NCI-H1092 treated with DMSO at 0.1 percent for 48 hours (cell line): ENCODE results near the gene NUDT4.
A peak's percentile ranks its signal among the peaks of the same experiment; 100 is the strongest.
"Not testable (repeated sequence)": the region's sequence is repeated elsewhere in the genome, so short reads cannot be mapped to it uniquely, and the experiment has no call there.

ENCODE experiments used
- DNase-seq: peaks from one replicate; lab custom pipeline; 2025; lab: John Stamatoyannopoulos, UW

Gene NUDT4

DNA sequence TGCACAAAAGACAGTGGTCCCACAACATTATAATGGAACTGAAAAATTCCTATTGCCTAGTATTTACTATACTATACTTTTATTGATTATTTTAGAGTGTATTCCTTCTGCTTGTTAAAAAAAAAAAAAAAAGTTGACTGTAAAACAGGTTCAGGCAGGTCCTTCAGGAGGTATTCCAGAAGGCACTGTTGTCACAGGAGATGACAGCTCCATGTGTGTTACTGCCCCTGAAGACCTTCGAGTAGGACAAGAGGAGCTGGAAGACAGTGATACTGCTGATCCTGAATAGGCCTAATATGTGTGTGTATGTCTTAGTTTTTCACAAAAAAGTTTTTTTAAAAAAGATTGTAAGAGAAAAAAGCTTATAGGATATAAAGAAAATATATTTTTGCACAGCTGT, 51.7 kb downstream of the NUDT4 start:
- no peak for DNase-seq

GRCh38 chr12:93429852-93430251, 52.1 kb downstream of the NUDT4 start:
- no peak for DNase-seq

DNA sequence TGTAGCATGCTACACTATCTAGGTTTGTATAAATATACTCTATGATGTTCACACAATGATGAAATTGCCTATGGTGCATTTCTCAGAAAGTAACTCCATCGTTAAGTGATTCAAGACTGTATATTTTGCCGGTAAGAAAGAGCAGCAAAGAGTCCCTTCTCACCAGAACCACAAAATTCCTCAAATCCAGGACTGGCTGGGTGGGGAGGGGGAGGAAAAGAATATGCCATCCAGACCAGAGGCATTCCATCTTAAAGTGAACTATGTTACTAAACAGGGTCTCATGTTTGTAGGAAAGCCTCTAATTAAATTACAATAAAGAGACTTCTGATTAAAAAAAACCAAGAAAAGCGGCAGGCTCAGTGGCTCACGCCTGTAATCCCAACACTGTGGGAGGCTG, 52.6 kb downstream of the NUDT4 start:
- no peak for DNase-seq

DNA sequence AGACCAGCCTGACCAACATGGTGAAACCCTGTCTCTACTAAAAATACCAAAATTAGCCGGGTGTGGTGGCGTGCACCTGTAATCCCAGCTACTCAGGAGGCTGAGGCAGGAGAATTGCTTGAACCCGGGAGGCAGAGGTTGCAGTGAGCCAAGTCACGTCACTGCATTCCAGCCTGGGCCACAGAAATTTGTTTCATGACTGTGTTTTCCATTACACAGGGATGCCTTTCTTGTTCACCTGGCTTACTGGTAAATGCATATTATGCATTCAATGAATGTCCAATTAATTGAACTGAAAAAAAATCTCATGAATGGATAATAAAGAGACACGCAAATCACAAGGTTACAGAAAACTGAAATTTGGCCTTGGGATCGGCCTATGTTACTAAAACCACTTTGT, 54.3 kb downstream of the NUDT4 start:
- DNase-seq = not testable (repeated sequence)

GRCh38 chr12:93434256-93434865, 56.6 kb downstream of the NUDT4 start:
- no peak for DNase-seq

DNA sequence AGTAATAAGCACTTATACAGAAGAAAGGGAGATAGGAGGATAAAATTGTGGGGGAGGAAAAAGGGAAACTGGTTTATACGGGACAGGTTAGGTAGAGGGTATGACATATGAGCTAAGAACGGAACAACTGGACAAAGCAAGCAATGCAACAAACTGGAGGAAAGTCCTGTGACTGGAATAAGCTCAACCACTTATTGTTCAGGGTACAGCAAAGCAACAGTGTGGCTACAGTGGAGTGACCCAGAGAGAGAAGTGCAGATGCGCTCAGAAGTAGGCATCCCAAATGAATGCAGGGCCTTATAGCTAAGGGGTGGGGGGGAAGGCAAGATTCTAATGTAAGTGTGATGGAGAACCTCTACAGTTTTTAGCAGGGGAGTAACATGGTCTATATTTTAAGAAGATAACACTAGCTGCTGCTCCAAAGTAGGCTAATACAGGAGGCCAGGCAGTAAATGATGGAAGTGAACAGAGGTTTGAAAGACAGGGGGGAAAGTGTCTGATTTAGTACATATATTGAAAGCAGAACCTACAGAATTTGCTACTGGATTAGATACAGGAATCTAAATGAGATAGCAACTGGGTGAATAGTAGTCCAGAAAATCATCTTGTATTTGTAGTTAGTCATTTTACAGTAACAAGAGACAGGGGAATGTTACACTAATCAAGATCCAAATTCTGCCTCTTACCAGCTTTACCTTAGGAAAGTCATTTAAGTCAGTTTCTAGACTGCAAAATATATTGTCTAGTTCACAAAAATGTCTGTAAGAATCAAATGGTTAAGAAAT, 60.7 kb downstream of the NUDT4 start:
- DNase-seq = no peak

DNA sequence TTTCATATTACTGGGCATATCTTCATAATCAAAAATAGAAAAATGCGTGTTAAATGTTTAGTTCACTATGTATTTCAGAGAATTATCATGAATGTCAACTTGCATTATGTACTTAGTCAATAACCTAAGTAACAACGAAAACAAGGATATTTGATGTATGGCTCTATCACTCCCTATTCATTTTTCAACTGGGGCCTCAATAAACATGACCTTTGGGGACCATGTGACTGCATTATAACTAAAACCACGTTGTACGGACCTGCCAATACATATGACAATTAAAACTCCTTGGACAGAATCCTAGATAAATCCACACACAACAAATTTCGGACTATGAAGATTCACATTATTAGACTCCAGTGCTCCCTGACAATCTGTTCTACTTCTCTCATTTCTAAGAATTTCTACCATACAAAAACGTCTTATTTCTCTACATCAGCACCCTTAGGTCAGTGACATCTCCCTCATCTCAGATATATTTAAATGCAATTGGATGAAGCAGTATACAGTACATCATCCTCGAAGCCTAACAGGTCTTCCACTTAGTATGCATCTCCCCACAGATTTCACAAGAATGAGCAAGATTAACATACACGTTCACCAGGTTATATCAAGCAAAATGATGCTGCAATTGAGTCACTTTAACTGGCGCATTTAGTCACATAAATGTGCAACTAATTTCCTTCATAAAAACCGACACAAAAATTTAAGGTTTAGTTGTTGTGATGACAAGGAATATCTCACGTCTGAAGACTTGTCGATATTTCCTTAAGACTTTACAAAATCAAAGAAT, 62.5 kb downstream of the NUDT4 start:
- no peak for DNase-seq

- no peak for DNase-seq
These were observed 63.4 kb downstream of the NUDT4 start for GRCh38 chr12:93441081-93441616.

DNA sequence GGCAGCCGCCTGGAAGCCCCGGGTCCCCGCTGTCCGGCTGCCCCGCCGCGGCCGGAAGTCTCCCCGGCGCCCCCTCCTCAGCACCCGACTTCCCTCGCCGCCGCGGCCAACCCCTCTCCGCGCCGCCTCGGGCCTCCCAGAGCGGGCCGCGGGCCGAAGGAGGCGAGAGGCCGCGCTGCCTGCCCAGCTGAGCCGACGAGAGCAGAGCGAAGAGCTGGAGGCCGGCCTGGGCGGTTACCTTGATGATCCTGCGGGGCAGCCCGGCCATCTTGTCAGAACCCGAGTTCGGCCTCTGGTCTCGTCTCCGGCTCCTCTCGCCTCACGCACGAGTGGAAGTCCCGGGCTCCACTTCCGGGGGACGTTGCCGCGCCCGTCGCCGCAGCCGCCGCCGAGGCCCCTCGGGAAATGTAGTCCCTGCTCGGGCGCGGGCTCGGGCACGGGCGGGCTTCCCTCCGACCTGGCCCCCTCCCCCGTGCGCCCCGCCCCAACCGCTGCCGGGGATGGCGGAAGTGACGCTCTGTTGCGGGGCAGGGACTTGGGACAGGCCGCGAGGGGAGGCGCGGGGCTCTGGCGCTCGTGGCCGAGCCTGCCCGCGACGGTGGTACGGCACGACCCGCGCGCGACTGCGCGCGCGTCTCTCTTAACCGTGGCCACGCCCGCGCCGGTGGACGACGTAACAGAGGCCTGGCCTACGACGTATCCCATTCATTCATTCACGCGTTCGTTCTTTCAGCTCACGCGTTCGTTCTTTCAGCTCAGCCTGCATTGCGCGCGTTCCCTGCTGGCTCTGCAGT, 64.1 kb downstream of the NUDT4 start, which contains the start of gene UBE2N:
Gene UBE2N, minus strand, starts transcription at position 331 of the 794 bp plus-strand sequence. Its CDS starts 63 bp downstream, at position 268.
- peak; percentile 92 for DNase-seq

DNA sequence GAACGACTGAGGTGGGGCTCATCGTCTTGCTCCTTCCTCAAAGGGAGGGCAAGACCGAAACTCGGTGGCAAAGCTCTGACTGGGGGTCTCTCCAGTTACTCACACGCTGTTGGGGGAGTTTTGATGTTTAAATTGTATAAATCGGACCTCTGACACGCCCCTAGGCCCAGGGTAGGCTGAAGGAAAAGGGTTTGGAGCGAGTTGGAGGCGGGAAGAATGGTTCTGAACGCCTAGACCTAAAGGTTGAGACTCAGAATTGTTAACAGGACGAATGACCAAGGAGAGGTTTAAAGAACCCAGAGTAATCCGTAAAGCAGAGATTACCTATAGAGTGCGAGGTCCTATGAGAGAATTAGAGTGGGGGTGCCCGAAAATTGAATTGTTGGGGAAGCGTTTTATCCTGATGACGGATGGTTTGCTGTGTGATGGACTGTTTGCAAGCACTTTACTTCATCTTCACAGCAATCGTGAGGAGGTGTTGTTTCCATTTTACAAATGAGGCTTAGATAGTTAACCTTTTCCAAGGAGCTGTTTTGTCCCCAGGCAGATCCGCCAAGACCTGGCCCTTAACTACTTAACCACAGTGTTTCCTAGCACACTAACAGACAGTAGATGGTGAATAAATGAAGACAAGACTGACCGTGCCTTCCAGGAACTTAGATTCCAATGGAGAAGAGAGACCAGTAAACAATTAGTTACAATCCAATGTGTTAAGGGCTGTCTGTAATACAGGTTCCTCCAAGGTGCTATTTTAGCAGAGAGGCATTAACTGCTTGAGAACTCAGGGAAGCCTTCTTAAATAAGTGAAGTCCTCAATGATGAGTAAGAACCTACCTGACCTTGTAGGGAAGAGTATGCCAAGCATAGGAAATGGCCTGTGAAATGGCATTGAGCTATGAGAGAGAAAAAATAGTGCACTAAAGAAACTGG, 65.0 kb downstream of the NUDT4 start:
- DNase-seq = no peak

DNA sequence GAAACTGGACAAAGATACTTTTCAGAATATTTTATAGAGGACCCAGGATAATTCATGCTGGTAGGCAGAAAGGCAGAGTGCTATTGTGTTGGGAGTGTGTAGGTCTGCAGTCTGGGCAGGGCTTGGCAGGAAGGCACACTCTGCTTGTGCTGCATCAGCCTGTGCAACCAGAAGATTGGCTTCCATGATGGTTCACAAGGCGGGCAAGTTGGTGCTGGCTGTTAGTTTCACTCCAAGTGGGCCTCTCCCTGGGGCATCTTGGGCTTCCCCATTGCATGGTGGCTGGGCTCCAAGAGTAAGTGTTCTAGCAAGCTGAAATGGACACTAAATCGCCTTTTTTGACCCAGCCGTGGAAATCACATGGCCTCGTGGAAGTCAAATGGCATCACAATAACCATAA, 65.9 kb downstream of the NUDT4 start:
- no peak for DNase-seq

GRCh38 chr12:93447555-93448290, 70.0 kb downstream of the NUDT4 start:
- DNase-seq = no peak

GRCh38 chr12:93448796-93449195, 71.1 kb downstream of the NUDT4 start:
- DNase-seq = no peak

DNA sequence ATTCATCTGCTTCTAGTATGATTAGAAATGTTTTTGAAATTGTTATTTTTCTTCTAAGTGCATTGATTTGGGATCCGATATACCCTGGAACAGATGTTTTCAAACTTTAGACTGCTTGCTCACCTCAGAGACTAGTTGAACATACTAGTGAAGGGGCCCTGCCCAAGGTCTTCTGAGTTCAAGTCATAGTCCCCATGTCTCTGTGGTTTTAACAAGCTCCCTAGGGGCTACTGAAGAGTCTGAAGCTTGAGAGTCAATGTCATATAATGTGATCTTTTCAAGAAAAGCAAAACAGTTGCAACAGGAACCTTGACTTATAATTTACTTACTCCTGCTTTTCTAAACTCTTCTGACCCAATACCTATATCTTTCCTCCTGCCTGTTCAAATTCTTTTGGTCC, 71.6 kb downstream of the NUDT4 start:
- no peak for DNase-seq

GRCh38 chr12:93451423-93452158, 73.9 kb downstream of the NUDT4 start:
- DNase-seq = no peak

DNA sequence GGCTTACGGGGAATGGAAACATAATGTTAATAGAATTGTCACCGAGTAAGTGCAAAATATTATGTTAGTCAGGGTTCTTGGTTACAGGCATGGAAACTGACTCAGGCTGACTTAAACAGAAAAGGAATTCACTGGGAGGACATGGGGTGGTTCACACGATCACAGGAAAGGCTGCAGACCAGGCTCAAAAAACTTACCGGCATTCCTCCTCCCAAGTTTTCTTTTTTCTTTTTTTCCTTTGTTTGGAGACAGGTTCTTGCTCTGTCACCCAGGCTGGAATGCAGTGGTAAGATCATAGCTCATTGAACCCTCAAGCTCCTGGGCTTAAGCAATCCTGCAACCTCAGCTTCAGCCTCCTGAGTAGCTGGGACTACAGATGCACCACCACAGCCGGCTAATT, 75.9 kb downstream of the NUDT4 start:
- DNase-seq = no peak

DNA sequence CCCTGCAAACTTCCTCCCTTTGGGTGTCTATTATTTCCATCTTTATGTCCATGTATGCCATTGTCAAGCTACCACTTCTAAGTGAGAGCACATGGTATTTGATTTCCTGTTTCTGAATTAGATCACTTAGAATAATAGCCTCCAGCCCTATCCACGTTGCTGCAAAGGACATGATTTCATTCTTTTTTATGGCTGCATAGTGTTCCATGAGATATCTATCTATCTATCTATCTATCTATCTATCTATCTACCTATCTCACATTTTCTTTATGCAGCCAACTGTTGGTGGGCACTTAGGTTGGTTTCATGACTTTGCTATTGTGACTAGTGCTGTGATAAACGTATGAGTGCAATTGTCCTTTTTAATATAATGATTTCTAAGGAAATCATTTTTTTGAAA, 78.4 kb downstream of the NUDT4 start:
- no peak for DNase-seq
